Right lobe of liver (tissue), 4 donors: Measurements from ENCODE around the gene FOXP1.

Experiments
- CTCF ChIP-seq, 4 donors: fragments of 200-600 bp in 3 of 4; fragments of 450-650 bp in 1 of 4; IDR thresholded peaks; one replicate each; pipeline versions ENCODE4 v1.5.1 to v1.8.0; 2016 to 2022; ENCODE audit warnings: antibody characterized with exemption in 4 of 4, mild to moderate bottlenecking in 2 of 4
- POLR2A ChIP-seq: fragments of 450-650 bp; IDR thresholded peaks from one replicate; pipeline ENCODE4 v1.6.1; 2017; ENCODE audit warnings: antibody characterized with exemption, mild to moderate bottlenecking
- donor health status: DM: no; HTN: no; CAD: no.
- donor health status: DM: no; HTN: no; CAD: no.
- donor health status: DM: no; HTN: yes; CAD: no.

GRCh38 chr3:71088742-71089141 is 494.8 kb downstream of the FOXP1 start:
- TF ChIP-seq CTCF (IDR thresholded peaks at IDR 0.05) (no peak), POLR2A (no peak)
